Stimulated activated CD8-positive, alpha-beta memory T cell treated with anti-CD3 and anti-CD28 coated beads, Interleukin-12 subunit alpha, Interleukin-12 subunit beta, amount 100 ng/mL, for 24 hours (primary cell): Measurements from ENCODE around the gene LCN6.
"Not testable (repeated sequence)": the region's sequence is repeated elsewhere in the genome, so short reads cannot be mapped to it uniquely, and the experiment has no call there.

Experiments used
- DNase-seq: peaks from one replicate; pipeline ENCODE4 v3.0.0-alpha.2; 2020; ENCODE audit errors: extremely low read depth

Gene LCN6

DNA sequence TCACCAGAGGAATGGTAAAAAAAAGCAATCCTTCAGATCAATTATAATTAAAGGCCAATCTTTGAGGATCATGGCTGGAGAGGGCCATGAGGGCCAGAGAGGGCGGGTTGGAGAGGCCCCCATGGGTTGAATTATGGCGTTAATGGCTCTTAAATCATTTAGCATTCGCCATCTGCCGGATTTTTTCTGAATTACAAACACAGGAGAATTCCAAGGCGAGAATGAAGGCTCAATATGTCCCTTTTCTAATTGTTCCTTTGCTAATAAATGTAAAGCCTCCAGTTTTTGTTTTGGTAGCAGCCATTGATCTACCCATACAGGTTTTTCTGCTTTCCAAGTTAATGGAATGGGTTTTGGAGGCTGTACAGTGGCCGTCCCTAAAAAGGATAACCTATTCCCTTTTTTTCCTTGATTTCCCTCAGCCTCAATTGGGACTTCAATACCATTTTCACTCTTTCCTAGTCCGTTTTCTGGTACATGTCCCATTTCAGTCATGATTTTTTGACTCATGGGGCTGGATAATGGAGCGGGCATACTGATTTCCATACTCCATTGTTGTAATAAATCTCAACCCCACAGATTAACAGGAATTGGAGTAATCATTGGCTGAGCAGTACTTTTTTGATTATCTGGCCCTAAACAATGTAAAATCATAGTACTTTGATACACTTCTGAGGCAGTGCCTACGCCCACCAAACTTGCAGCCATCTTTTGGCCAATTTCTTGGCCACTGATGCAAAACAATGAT lies 36.1 kb upstream of the LCN6 start:
- no peak for DNase-seq

GRCh38 chr9:136782452-136782851 lies 34.1 kb upstream of the LCN6 start:
- DNase-seq, result no peak

DNA sequence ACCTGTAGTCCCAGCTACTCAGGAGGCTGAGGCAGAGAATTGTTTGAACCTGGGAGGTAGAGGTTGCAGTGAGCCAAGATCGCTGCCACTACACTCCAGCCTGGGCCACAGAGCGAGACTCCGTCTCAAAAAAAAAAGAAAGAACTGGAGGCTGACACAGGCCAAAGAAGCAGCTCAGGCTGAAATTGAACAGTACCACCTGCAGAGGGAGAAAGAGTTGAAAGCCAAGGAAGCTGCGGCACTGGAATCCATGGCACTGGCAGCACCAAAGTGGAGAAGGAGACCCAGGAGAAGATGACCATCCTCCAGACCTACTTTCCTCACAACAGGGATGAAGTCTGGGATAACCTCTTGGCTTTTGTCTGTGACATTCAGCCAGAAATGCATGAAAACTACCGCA lies 31.5 kb upstream of the LCN6 start:
- DNase-seq, result no peak

DNA sequence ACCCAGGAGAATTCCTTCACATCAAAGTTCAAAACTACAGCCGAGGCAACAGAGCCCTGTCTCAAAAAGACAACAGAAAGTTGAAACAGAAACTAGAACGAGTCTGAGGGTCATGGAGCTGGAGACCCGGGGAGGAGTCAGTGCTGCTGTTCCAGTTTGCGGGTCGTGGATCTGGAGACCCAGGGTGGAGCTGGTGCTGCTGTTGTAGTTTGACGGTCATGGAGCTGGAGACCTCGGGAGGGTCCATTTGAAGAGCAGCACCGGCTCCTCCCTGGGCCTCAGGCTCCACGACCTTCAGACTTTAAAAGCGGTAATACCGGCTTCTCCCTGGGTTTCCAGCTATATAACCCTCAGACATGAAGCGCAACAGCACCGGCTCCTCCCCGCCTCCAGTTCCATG lies 29.0 kb upstream of the LCN6 start:
- no peak for DNase-seq

- DNase-seq, result no peak
Measured at GRCh38 chr9:136776947-136777346, 28.6 kb upstream of the LCN6 start.

GRCh38 chr9:136775191-136775590 lies 26.9 kb upstream of the LCN6 start:
- no peak for DNase-seq

DNA sequence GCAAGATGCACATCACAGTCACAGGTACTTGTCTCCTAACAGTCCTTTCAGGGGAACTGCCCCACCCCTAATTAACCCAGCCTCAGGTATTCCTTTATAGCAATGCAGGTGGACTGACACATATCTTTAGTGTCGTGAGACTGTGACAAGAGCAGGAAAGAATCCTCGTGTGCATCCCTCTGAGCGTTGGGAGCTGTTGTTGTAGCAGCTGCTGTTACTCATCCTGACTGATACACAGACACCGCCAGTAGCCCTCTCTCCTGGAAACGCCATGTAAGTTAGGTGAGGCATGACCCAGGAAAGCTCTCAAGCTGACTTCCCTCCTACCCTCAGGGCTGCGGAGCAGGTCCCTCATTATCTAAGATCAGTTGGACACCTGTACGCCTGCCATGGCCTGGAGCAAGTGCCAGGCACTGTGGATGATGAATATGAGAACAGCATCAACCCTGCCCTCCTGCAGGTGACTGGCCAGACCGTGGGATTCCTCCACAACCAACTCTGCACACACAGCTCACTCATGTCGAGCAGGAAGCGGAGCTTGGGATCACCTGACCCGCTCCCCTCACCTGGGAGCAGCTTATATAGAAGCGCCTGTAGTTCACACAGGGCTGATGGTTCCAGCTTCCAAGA lies 26.2 kb upstream of the LCN6 start:
- DNase-seq, result no peak

GRCh38 chr9:136773386-136774044 lies 25.2 kb upstream of the LCN6 start:
- DNase-seq, result no peak

GRCh38 chr9:136771907-136772415 lies 23.6 kb upstream of the LCN6 start:
- DNase-seq, result no peak

GRCh38 chr9:136769710-136770191 lies 21.4 kb upstream of the LCN6 start:
- DNase-seq, result no peak

DNA sequence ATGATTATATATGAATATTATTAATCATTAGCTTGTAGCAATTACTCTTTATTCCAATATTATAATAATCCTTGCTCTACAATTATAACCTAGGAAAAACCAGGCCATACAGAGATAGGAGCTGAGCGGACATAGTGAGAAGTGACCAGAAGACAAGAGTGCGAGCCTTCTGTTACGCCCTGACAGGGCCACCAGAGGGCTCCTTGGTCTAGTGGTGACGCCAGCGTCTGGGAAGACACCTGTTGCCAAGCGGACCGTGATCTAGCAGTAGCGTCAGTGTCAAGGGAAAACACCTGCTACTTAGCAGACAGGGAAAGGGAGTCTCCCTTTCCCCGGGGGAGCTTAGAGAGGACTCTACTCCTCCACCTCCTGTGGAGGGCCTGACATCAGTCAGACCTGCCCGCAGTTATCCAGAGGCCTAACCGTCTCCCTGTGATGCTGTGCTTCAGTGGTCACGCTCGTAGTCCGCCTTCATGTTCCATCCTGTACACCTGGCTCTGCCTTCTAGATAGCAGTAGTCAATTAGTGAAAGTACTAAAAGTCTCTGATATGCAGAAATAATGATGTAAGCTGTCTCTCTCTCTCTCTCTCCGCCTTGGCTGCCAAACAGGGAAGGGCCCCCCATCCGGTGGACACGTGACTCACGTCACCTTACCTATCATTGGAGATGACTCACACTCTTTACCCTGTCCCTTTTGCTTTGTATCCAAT lies 18.2 kb upstream of the LCN6 start:
- DNase-seq, result not testable (repeated sequence)

- not testable (repeated sequence) for DNase-seq
Measured at GRCh38 chr9:136765745-136766409, 17.6 kb upstream of the LCN6 start.

GRCh38 chr9:136765041-136765440 lies 16.7 kb upstream of the LCN6 start:
- DNase-seq, result no peak

- no peak for DNase-seq
Measured at GRCh38 chr9:136764301-136764891, 16.1 kb upstream of the LCN6 start, which contains the start of gene LCN15. TSS of gene LCN15 (minus strand) at chr9:136764518. CDS start at chr9:136764488, 30 bp downstream.

- DNase-seq, result no peak
Measured at GRCh38 chr9:136763649-136764035, 15.3 kb upstream of the LCN6 start.

- DNase-seq, result no peak
Measured at GRCh38 chr9:136762915-136763648, 14.8 kb upstream of the LCN6 start.

DNA sequence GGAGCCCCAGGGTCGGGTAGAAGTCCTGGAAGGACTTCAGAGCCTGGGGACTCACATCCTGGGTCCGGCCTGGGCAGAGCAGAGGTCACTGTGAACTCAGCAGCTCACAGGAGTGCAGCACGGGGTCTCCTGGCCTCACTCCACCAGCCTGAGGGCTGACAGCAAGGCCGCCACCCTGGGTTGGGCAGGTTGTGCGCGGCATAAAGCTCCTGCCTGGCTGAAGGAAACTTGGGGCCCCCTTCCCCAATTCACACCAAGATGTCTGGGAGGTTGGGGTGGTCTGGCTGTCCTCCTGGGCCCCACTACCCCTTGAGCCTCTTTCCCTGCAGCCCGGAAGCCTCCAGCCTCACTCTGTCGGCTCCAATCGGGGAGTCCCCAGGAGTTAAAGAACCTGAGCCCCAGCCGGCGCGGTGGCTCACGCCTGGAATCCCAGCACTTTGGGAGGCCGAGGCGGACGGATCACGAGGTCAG lies 13.9 kb upstream of the LCN6 start:
- no peak for DNase-seq

- no peak for DNase-seq
Measured at GRCh38 chr9:136761545-136761981, 13.2 kb upstream of the LCN6 start.

DNA sequence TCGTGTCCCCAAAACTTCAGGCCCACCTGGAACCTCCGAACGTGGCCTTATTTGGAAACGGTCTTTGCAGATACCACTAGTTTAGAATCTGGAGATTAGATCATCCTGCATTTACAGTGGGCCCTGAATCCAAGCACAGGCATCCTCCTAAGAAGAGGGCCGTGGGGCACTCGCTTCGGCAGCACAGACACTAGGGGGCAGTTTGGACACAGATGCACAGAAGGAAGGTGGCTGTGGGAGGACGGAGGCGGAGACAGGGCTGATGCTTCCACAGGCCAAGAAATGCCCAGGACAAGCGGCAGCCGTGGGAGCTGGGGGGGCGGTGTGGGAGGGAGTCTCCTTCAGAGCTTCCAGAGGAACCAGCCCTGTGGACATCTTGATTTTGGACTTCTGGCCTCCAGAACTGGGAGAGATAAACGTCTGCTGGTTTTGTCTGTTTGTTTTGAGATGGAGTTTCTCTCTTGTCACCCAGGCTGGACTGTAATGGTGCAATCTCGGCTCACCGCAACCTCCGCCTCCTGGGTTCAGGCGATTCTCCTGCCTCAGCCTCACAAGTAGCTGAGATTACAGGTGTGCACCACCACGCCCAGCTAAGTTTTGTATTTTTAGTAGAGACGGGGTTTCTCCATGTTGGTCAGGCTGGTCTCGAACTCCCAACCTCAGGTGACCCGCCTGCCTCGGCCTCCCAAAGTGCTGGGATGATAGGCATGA lies 12.7 kb upstream of the LCN6 start:
- not testable (repeated sequence) for DNase-seq
